ENCODE data around the gene ZNF831.

Gene ZNF831

DNA sequence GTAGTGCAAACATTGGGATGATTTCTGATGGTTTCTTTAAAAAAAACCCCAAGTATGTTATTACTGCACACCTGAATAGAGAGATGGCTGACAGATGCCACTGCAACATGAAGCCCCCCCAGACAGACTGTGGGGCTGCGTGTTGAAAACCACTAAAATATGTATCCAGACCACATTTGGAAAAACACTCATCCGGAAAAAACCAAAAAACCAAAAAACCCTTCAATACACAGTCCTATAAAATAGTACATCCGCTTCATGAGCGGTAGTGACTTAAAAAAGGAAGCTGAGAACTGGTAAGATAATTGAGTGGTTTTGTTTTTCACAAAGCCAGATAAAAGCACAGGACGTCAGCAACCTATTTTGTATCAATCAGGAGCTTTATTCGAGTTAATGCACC is 89.7 kb downstream of the ZNF831 start:
- Histone ChIP-seq H3F3A (ENCODE audit: control insufficient read depth, insufficient read depth) (no peaks in the 10 kb centered on the region), H3K79me2 (ENCODE audit: control insufficient read depth, low read length) (no peaks in the 10 kb centered on the region), H3K9me2 (replicated peaks; ENCODE audit: control insufficient read depth, low read length) (no peaks in the 10 kb centered on the region), H3K27ac (ENCODE audit: low read depth, low read length) (no peak overlapping the region), H4K20me1 (ENCODE audit: control insufficient read depth, insufficient read depth, low read depth, low read length) (no peaks in the 10 kb centered on the region), H3K4me2 (ENCODE audit: low read length) (no peak overlapping the region), H3K4me3 (ENCODE audit: low read length) (no peak overlapping the region), H3K36me3 (ENCODE audit: control insufficient read depth, low read length) (no peaks in the 10 kb centered on the region), H3K27me3 (ENCODE audit: control insufficient read depth, low read length) (peaks cover 2% of the 10 kb centered on the region; the same call in 1 of the 2 replicates), H3K9me3 (ENCODE audit: control insufficient read depth, insufficient read depth, low read length) (no peaks in the 10 kb centered on the region), H3K4me1 (ENCODE audit: control insufficient read depth, low read length) (no peaks in the 10 kb centered on the region)
- TF ChIP-seq EZH2phosphoT487 (IDR thresholded peaks at IDR 0.05; ENCODE audit: borderline replicate concordance, low read length): no peak

DNA sequence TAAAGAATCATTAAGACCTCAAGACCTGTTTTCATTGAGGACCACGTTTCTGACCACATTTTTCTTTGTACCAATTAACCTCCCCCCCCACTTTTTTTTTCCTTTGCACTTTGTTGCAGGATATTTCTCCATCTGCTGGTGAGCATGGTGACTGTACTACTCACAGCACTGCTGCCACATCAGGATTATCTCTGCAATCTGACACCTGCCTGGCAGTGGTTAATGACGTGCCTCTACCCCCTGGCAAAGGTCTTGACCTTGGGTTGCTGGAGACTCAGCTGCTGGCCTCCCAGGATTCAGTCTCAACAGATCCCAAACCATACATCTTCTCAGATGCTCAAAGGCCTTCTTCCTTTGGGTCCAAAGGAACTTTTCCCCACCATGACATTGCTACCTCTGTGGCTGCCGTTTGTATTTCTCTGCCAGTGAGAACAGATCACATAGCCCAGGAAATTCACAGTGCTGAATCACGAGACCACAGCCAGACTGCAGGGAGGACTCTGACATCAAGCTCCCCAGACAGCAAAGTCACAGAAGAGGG is 90.2 kb downstream of the ZNF831 start:
- no peak overlapping the region for H3K4me3 ChIP-seq (ENCODE audit: low read length)
- H3K27me3 ChIP-seq (ENCODE audit: control insufficient read depth, low read length): peaks cover 4% of the 10 kb centered on the region; the same call in 1 of the 2 replicates
- H4K20me1 ChIP-seq (ENCODE audit: control insufficient read depth, insufficient read depth, low read depth, low read length): no peaks in the 10 kb centered on the region
- no peaks in the 10 kb centered on the region for H3K9me2 ChIP-seq (replicated peaks; ENCODE audit: control insufficient read depth, low read length)
- H3K4me1 ChIP-seq (ENCODE audit: control insufficient read depth, low read length): no peaks in the 10 kb centered on the region
- H3K36me3 ChIP-seq (ENCODE audit: control insufficient read depth, low read length): no peaks in the 10 kb centered on the region
- no peaks in the 10 kb centered on the region for H3F3A ChIP-seq (ENCODE audit: control insufficient read depth, insufficient read depth)
- H3K79me2 ChIP-seq (ENCODE audit: control insufficient read depth, low read length): no peaks in the 10 kb centered on the region
- no peak overlapping the region for H3K27ac ChIP-seq (ENCODE audit: low read depth, low read length)
- H3K9me3 ChIP-seq (ENCODE audit: control insufficient read depth, insufficient read depth, low read length): no peaks in the 10 kb centered on the region
- H3K4me2 ChIP-seq (ENCODE audit: low read length): no peak overlapping the region
- TF ChIP-seq, protein P1, sequence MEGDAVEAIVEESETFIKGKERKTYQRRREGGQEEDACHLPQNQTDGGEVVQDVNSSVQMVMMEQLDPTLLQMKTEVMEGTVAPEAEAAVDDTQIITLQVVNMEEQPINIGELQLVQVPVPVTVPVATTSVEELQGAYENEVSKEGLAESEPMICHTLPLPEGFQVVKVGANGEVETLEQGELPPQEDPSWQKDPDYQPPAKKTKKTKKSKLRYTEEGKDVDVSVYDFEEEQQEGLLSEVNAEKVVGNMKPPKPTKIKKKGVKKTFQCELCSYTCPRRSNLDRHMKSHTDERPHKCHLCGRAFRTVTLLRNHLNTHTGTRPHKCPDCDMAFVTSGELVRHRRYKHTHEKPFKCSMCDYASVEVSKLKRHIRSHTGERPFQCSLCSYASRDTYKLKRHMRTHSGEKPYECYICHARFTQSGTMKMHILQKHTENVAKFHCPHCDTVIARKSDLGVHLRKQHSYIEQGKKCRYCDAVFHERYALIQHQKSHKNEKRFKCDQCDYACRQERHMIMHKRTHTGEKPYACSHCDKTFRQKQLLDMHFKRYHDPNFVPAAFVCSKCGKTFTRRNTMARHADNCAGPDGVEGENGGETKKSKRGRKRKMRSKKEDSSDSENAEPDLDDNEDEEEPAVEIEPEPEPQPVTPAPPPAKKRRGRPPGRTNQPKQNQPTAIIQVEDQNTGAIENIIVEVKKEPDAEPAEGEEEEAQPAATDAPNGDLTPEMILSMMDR (IDR thresholded peaks at IDR 0.05; ENCODE audit: low read depth, low read length, poor library complexity, severe bottlenecking): no peak
- TF ChIP-seq EZH2phosphoT487 (IDR thresholded peaks at IDR 0.05; ENCODE audit: borderline replicate concordance, low read length): no peak

DNA sequence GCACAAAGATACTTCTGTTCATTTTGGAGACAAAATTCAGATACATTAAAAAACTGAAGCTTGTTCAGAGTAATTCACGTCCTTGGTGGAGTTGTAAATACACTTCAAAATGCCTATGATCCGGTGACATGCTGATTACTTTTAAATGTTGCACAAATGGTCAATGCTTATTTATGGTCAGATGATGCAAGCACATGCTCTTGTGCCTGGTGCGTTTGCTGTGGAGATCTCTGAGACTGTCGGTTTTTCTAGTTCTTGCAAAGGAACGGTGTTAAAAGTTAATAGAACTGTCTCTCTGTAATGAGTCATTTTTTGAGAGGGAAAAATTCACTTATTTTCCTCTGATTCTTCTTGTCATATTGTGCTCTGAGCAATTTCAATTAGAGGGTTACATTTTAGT is 91.6 kb downstream of the ZNF831 start:
- Histone ChIP-seq H3K4me2 (ENCODE audit: low read length) (no peak overlapping the region), H3K9me2 (replicated peaks; ENCODE audit: control insufficient read depth, low read length) (no peaks in the 10 kb centered on the region), H3K9me3 (ENCODE audit: control insufficient read depth, insufficient read depth, low read length) (no peaks in the 10 kb centered on the region), H3K4me3 (ENCODE audit: low read length) (no peak overlapping the region), H3K36me3 (ENCODE audit: control insufficient read depth, low read length) (no peaks in the 10 kb centered on the region), H3K27ac (ENCODE audit: low read depth, low read length) (no peak overlapping the region), H4K20me1 (ENCODE audit: control insufficient read depth, insufficient read depth, low read depth, low read length) (no peaks in the 10 kb centered on the region), H3K4me1 (ENCODE audit: control insufficient read depth, low read length) (no peaks in the 10 kb centered on the region), H3K79me2 (ENCODE audit: control insufficient read depth, low read length) (no peaks in the 10 kb centered on the region), H3K27me3 (ENCODE audit: control insufficient read depth, low read length) (peaks cover 13% of the 10 kb centered on the region), H3F3A (ENCODE audit: control insufficient read depth, insufficient read depth) (no peaks in the 10 kb centered on the region)
- TF ChIP-seq, protein P1 (IDR thresholded peaks at IDR 0.05; ENCODE audit: low read depth, low read length, poor library complexity, severe bottlenecking): no peak
- TF ChIP-seq EZH2phosphoT487 (IDR thresholded peaks at IDR 0.05; ENCODE audit: borderline replicate concordance, low read length): no peak

DNA sequence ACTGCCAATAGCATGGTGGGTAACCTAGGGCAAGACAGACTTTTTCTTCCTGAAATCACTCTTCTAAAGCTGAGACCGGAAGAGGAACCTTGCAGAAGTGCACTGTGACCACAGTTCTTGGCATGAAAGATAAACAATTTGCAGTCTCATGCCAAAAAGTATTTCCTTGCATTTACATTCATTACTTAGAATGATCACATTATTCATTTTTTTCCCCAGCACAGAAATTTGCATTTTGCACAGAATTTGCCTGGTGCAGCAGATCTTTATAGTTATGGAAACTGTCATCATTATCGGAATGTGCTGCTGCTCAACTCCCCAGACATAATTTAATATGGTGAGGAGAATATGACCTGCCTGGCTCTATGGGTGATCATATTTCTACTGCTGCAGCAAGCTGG is 94.6 kb downstream of the ZNF831 start:
- H3K27ac ChIP-seq (ENCODE audit: low read depth, low read length): no peak overlapping the region
- no peak overlapping the region for H3K4me3 ChIP-seq (ENCODE audit: low read length)
- H3K36me3 ChIP-seq (ENCODE audit: control insufficient read depth, low read length): no peaks in the 10 kb centered on the region
- no peaks in the 10 kb centered on the region for H3F3A ChIP-seq (ENCODE audit: control insufficient read depth, insufficient read depth)
- H4K20me1 ChIP-seq (ENCODE audit: control insufficient read depth, insufficient read depth, low read depth, low read length): no peaks in the 10 kb centered on the region; the same call in 1 of the 2 replicates
- no peak for TF ChIP-seq EZH2phosphoT487 (IDR thresholded peaks at IDR 0.05; ENCODE audit: borderline replicate concordance, low read length)
- no peaks in the 10 kb centered on the region for H3K4me1 ChIP-seq (ENCODE audit: control insufficient read depth, low read length)
- H3K79me2 ChIP-seq (ENCODE audit: control insufficient read depth, low read length): no peaks in the 10 kb centered on the region
- no peaks in the 10 kb centered on the region for H3K9me2 ChIP-seq (replicated peaks; ENCODE audit: control insufficient read depth, low read length)
- no peak overlapping the region for H3K4me2 ChIP-seq (ENCODE audit: low read length)
- H3K27me3 ChIP-seq (ENCODE audit: control insufficient read depth, low read length): peaks cover 23% of the 10 kb centered on the region
- H3K9me3 ChIP-seq (ENCODE audit: control insufficient read depth, insufficient read depth, low read length): no peaks in the 10 kb centered on the region
